K562 (cell line): ENCODE measurements around the gene ABCB9. TPM values are rescaled to one million over a fixed set of nuclear protein-coding genes. Genes with fewer than 3 reads are reported as not detected.
A peak's percentile ranks its signal among the peaks of the same experiment; 100 is the strongest.

Experiments
- CCAR2 ChIP-seq: fragments of 200-400 bp; formaldehyde crosslinking; IDR thresholded peaks from 2 replicates; pipeline ENCODE4 v1.6.1; 2017; ENCODE audit warnings: mild to moderate bottlenecking, low read depth, low read length
- CHD2 ChIP-seq: IDR thresholded peaks from 2 replicates; pipeline ENCODE4 v1.6.1; 2011; ENCODE audit warnings: low read depth, low read length
- DPF2 ChIP-seq: fragments of 450-650 bp; IDR thresholded peaks from 2 replicates; pipeline ENCODE4 v1.6.1; 2016
- E4F1 ChIP-seq: fragments of 250-450 bp; sonication (Bioruptor Pico); IDR thresholded peaks from 2 replicates; pipeline ENCODE4 v1.5.0; 2021; ENCODE audit warnings: mild to moderate bottlenecking, borderline replicate concordance
- ELF2 ChIP-seq: fragments of 250-450 bp; sonication (Bioruptor Pico); IDR thresholded peaks from 2 replicates; pipeline ENCODE4 v1.5.0; 2021; ENCODE audit warnings: mild to moderate bottlenecking
- HLTF ChIP-seq: fragments of 450-650 bp; IDR thresholded peaks from 2 replicates; pipeline ENCODE4 v1.6.1; 2016
- HSF4 ChIP-seq: fragments of 250-450 bp; sonication (Bioruptor Pico); IDR thresholded peaks from 2 replicates; pipeline ENCODE4 v2.1.2; 2022; ENCODE audit warnings: mild to moderate bottlenecking, moderate library complexity, borderline replicate concordance
- ID3 ChIP-seq, 2 experiments: fragments of 250-450 bp in 1 of 2; fragments of 450-650 bp in 1 of 2; sonication (Bioruptor Pico) in 1 of 2; IDR thresholded peaks; 2 replicates each; pipeline versions ENCODE4 v1.6.1 to v1.8.0; 2016 to 2021; ENCODE audit warnings: mild to moderate bottlenecking in 2 of 2, moderate library complexity in 2 of 2, missing compliant biosample characterization in 1 of 2, missing genetic modification characterization in 1 of 2
- ILK ChIP-seq: fragments of 450-650 bp; IDR thresholded peaks from 2 replicates; pipeline ENCODE4 v1.6.1; 2016; ENCODE audit warnings: missing genetic modification characterization, low read depth, mild to moderate bottlenecking, missing compliant biosample characterization, moderate library complexity, borderline replicate concordance
- PBX2 ChIP-seq, 2 experiments: IDR thresholded peaks in 1 of 2; conservative IDR thresholded peaks in 1 of 2; 2 replicates each; pipeline ENCODE4 v1.6.1; 2016; ENCODE audit warnings: low read depth in 2 of 2, mild to moderate bottlenecking in 1 of 2, missing compliant biosample characterization in 1 of 2, missing genetic modification characterization in 1 of 2, moderate library complexity in 1 of 2
- RBM22 ChIP-seq: fragments of 200-400 bp; formaldehyde crosslinking; IDR thresholded peaks from 2 replicates; pipeline ENCODE4 v1.6.1; 2018; ENCODE audit warnings: low read length, low read depth; ENCODE audit not compliant: poor library complexity, severe bottlenecking
- TRIM28 ChIP-seq: fragments of 450-650 bp; IDR thresholded peaks from 2 replicates; pipeline ENCODE4 v1.6.1; 2017
- ZHX1 ChIP-seq: fragments of 150-350 bp; conservative IDR thresholded peaks from 2 replicates; pipeline ENCODE4 v1.6.1; 2014; ENCODE audit warnings: low read length
- polyA plus RNA-seq, 8 experiments: library from polyadenylated mRNA; depleted of rRNA in 4 of 8; stranded (reverse) in 5 of 8; unstranded in 3 of 8; fragments of >200 nt; fragmentation: Nextera tagmentation in 2 of 8; fragmentation: Illumina TruSeq in 1 of 8; extraction: Ambion mirVana in 2 of 8; extraction: Trizol in 1 of 8; gene quantifications; 2 replicates each; pipeline versions ENCODE4 v1.2.1 to v1.2.3, GENCODE V29; 2011 to 2014; ENCODE audit warnings: inconsistent platforms in 1 of 8, missing spikeins in 1 of 8
- total RNA-seq, 7 experiments: library from RNA; depleted of rRNA in 6 of 7; stranded (reverse); fragments of >200 nt in 6 of 7; fragmentation: Illumina TruSeq in 2 of 7; extraction: Trizol in 2 of 7; gene quantifications; 2 replicates each; pipeline versions ENCODE4 v1.2.1 to v1.2.3, GENCODE V29; 2011 to 2021; ENCODE audit warnings: low replicate concordance in 1 of 7
- TF ChIP-seq, protein P1 (sequence below): fragments of 250-450 bp; sonication (Bioruptor Pico); IDR thresholded peaks from 2 replicates; pipeline ENCODE4 v1.5.1; 2021; ENCODE audit warnings: mild to moderate bottlenecking

ABCB9 gene
- total and polyA plus RNA-seq, 9 of the 15 experiments (the other 6 are each of a cell fraction or from before 2014, with no cell fraction given), result 0.20 to 12.6 (median 6.2) TPM

GRCh38 chr12:122894193-122895121 lies 71.8 kb downstream of the ABCB9 start (continued):
- no peak for TF ChIP-seq E4F1 (CRISPR knock-in tag)
- no peak for TF ChIP-seq RBM22
- TF ChIP-seq ID3 (CRISPR knock-in tag; IDR thresholded peaks at IDR 0.05), result no peak
- peak; percentile 33; the same call in 1 of the 2 replicates for TF ChIP-seq ID3 (tag; IDR thresholded peaks at IDR 0.05)
- TF ChIP-seq, protein P1, sequence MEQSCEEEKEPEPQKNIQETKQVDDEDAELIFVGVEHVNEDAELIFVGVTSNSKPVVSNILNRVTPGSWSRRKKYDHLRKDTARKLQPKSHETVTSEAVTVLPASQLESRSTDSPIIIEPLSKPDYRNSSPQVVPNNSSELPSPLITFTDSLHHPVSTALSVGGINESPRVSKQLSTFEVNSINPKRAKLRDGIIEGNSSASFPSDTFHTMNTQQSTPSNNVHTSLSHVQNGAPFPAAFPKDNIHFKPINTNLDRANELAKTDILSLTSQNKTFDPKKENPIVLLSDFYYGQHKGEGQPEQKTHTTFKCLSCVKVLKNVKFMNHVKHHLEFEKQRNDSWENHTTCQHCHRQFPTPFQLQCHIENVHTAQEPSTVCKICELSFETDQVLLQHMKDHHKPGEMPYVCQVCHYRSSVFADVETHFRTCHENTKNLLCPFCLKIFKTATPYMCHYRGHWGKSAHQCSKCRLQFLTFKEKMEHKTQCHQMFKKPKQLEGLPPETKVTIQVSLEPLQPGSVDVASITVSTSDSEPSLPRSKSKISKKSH, result no peak
- no peak for TF ChIP-seq TRIM28
- no peak for TF ChIP-seq CCAR2
- no peak for TF ChIP-seq CHD2
- no peak; the same call in 1 of the 2 replicates for TF ChIP-seq ELF2 (CRISPR knock-in tag)
- no peak for TF ChIP-seq ILK
- no peak for TF ChIP-seq PBX2 (CRISPR knock-in tag; IDR thresholded peaks at IDR 0.05; ENCODE audit: low read depth)
- no peak for TF ChIP-seq PBX2 (tag; conservative IDR thresholded peaks at IDR 0.05; ENCODE audit: low read depth)
- no peak for TF ChIP-seq HSF4 (CRISPR knock-in tag)
- no peak for TF ChIP-seq ZHX1
- TF ChIP-seq DPF2, result peak; percentile 68
- TF ChIP-seq HLTF, result no peak
